ENCODE data around the gene PSENEN. TPM values are rescaled to one million over a fixed set of nuclear protein-coding genes. Genes with fewer than 3 reads are reported as not detected.

Gene PSENEN
- total RNA-seq, 1 experiment from 2014 or later = 70.2 TPM

DNA sequence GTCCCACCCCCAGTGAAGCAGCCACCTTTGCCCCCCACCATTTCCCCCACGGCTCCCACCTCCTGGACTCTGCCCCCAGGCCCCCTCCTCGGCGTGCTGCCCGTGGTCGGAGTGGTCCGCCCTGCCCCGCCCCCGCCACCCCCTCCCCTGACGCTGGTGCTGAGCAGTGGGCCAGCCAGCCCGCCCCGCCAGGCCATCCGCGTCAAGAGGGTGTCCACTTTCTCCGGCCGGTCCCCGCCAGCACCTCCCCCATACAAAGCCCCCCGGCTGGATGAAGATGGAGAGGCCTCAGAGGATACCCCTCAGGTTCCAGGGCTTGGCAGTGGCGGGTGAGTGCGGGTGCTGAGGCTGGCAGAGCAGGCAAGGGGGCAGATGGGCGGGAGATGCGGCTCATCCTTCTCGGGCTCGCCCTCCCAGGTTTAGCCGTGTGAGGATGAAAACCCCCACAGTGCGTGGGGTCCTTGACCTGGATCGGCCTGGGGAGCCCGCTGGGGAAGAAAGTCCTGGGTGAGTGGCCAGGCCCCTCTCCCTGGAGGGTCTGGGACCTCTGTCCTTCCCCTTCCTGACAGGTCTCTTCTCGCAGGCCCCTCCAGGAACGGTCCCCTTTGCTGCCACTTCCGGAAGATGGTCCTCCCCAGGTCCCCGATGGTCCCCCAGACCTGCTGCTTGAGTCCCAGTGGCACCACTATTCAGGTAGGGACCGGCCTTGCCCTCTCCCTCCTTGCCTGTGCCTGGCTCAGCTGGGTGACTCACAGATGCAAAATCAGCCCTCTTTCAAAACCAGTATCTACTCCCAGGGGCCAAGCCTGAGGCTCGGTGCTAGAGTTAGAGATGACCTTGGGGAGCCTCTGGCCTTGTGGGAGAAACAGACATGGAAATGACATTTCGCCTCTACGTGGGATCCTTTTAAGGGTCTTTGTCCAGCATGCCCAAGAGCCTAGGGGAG is 12.0 kb upstream of the PSENEN start:
- H3K27me3 Mint-ChIP-seq (ENCODE audit: insufficient read depth, unreplicated experiment) = no peaks in the 10 kb centered on the region
- TF ChIP-seq, protein P1, sequence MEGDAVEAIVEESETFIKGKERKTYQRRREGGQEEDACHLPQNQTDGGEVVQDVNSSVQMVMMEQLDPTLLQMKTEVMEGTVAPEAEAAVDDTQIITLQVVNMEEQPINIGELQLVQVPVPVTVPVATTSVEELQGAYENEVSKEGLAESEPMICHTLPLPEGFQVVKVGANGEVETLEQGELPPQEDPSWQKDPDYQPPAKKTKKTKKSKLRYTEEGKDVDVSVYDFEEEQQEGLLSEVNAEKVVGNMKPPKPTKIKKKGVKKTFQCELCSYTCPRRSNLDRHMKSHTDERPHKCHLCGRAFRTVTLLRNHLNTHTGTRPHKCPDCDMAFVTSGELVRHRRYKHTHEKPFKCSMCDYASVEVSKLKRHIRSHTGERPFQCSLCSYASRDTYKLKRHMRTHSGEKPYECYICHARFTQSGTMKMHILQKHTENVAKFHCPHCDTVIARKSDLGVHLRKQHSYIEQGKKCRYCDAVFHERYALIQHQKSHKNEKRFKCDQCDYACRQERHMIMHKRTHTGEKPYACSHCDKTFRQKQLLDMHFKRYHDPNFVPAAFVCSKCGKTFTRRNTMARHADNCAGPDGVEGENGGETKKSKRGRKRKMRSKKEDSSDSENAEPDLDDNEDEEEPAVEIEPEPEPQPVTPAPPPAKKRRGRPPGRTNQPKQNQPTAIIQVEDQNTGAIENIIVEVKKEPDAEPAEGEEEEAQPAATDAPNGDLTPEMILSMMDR (IDR thresholded peaks at IDR 0.05; ENCODE audit: insufficient read depth in 1 of 2, low read depth in 1 of 2, low read length in 1 of 2, severe bottlenecking in 1 of 2, unreplicated experiment in 1 of 2) = no peak
- Histone ChIP-seq H3K27me3 (replicated peaks; ENCODE audit: control insufficient read depth, insufficient read depth, low read length) (no peaks in the 10 kb centered on the region), H3K4me3 (ENCODE audit: low read depth, low read length) (no peak overlapping the region), H3K9me3 (no peaks in the 10 kb centered on the region), H3K36me3 (ENCODE audit: control insufficient read depth, insufficient read depth, low read length) (peaks cover 14% of the 10 kb centered on the region), H3K4me1 (no peaks in the 10 kb centered on the region)
- no peaks in the 10 kb centered on the region for H3K4me1 Mint-ChIP-seq (ENCODE audit: low read depth, unreplicated experiment)
- no peak overlapping the region for H3K4me3 Mint-ChIP-seq (ENCODE audit: unreplicated experiment)
- H3K9me3 Mint-ChIP-seq (ENCODE audit: unreplicated experiment) = no peaks in the 10 kb centered on the region
- DNase-seq = no peak
- BruUV-seq (replicated peaks) = no TSS peak
- ChIA-PET POLR2A (no interaction called here), CTCF (no interaction called here)
- H3K27ac Mint-ChIP-seq (ENCODE audit: unreplicated experiment) = no peak overlapping the region
- H3K36me3 Mint-ChIP-seq (ENCODE audit: insufficient read depth, unreplicated experiment) = peaks cover 81% of the 10 kb centered on the region
- intact Hi-C loops (cut with micrococcal nuclease; ENCODE audit: unreplicated experiment) = no loop called here

DNA sequence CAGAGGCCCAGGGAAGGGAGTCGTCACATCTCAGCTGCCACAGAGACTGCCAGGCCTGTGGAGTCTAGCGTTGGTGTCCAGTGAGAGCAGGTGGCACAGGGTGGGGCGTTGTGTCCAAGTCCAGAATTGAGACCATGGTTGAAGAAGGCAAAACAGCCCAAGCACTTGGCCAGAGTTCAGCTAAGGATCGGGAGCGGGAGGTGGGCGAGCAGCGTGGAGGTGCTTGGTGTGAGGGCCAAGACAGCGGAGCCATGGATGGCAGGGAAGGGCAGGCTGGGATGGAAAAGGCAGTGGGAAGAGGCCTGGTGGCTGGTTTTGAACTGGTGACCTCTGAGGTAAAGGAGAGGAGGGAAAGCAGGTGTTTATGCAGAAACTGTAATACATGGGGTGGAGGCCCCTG is 11.2 kb upstream of the PSENEN start:
- no peak for DNase-seq
- no TSS peak for BruUV-seq (replicated peaks)
- POLR2A ChIA-PET = no interaction called here
- no peaks in the 10 kb centered on the region for H3K4me1 ChIP-seq
- Mint-ChIP-seq H3K27ac (ENCODE audit: unreplicated experiment) (no peak overlapping the region), H3K9me3 (ENCODE audit: unreplicated experiment) (no peaks in the 10 kb centered on the region), H3K27me3 (ENCODE audit: insufficient read depth, unreplicated experiment) (no peaks in the 10 kb centered on the region), H3K36me3 (ENCODE audit: insufficient read depth, unreplicated experiment) (peaks cover 81% of the 10 kb centered on the region), H3K4me3 (ENCODE audit: unreplicated experiment) (peak overlapping the region; percentile 6), H3K4me1 (ENCODE audit: low read depth, unreplicated experiment) (no peaks in the 10 kb centered on the region)
- H3K4me3 ChIP-seq (ENCODE audit: low read depth, low read length) = no peak overlapping the region
- intact Hi-C loops (cut with micrococcal nuclease; ENCODE audit: unreplicated experiment) = no loop called here
- H3K9me3 ChIP-seq = no peaks in the 10 kb centered on the region
- peaks cover 15% of the 10 kb centered on the region for H3K36me3 ChIP-seq (ENCODE audit: control insufficient read depth, insufficient read depth, low read length)
- TF ChIP-seq, protein P1 (IDR thresholded peaks at IDR 0.05; ENCODE audit: insufficient read depth in 1 of 2, low read depth in 1 of 2, low read length in 1 of 2, severe bottlenecking in 1 of 2, unreplicated experiment in 1 of 2) = no peak
- H3K27me3 ChIP-seq (replicated peaks; ENCODE audit: control insufficient read depth, insufficient read depth, low read length) = no peaks in the 10 kb centered on the region
- CTCF ChIA-PET = no interaction called here

DNA sequence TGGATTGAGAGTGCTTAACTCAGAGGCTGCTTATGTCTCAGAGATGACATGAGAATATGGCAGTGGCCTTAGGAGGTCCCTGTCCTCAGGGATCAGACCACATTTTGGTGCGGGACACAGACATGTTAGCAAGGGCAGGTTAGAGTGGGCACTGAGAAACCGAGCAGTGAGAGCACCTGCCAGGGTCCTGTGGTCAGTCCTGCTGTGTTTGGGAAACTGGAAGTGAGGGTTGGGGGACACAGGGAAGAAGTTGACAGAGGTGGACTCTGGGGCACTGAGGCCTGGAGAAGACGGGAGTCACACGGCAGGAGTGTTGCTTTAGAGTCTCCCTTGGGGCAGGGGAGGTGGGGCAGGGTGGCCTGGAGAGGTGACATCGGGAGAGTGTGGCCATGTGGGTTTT is 10.6 kb upstream of the PSENEN start:
- ChIA-PET CTCF (no interaction called here), POLR2A (no interaction called here)

More for the DNA sequence above, 10.6 kb upstream of the PSENEN start:
- H3K4me3 Mint-ChIP-seq (ENCODE audit: unreplicated experiment) = no peak overlapping the region
- no peak overlapping the region for H3K27ac Mint-ChIP-seq (ENCODE audit: unreplicated experiment)
- TF ChIP-seq, protein P1 (IDR thresholded peaks at IDR 0.05; ENCODE audit: insufficient read depth in 1 of 2, low read depth in 1 of 2, low read length in 1 of 2, severe bottlenecking in 1 of 2, unreplicated experiment in 1 of 2) = no peak
- peaks cover 80% of the 10 kb centered on the region for H3K36me3 Mint-ChIP-seq (ENCODE audit: insufficient read depth, unreplicated experiment)
- no TSS peak for BruUV-seq (replicated peaks)
- H3K27me3 ChIP-seq (replicated peaks; ENCODE audit: control insufficient read depth, insufficient read depth, low read length) = no peaks in the 10 kb centered on the region
- H3K27me3 Mint-ChIP-seq (ENCODE audit: insufficient read depth, unreplicated experiment) = no peaks in the 10 kb centered on the region
- no peak overlapping the region for H3K4me3 ChIP-seq (ENCODE audit: low read depth, low read length)
- DNase-seq = no peak
- H3K4me1 ChIP-seq = peaks cover 4% of the 10 kb centered on the region; the same call in 1 of the 2 replicates
- H3K9me3 Mint-ChIP-seq (ENCODE audit: unreplicated experiment) = no peaks in the 10 kb centered on the region
- no peaks in the 10 kb centered on the region for H3K9me3 ChIP-seq
- intact Hi-C loops (cut with micrococcal nuclease; ENCODE audit: unreplicated experiment) = no loop called here
- H3K36me3 ChIP-seq (ENCODE audit: control insufficient read depth, insufficient read depth, low read length) = peaks cover 15% of the 10 kb centered on the region
- no peaks in the 10 kb centered on the region for H3K4me1 Mint-ChIP-seq (ENCODE audit: low read depth, unreplicated experiment)
